ENCODE measurements around the gene LPCAT2.

DNA sequence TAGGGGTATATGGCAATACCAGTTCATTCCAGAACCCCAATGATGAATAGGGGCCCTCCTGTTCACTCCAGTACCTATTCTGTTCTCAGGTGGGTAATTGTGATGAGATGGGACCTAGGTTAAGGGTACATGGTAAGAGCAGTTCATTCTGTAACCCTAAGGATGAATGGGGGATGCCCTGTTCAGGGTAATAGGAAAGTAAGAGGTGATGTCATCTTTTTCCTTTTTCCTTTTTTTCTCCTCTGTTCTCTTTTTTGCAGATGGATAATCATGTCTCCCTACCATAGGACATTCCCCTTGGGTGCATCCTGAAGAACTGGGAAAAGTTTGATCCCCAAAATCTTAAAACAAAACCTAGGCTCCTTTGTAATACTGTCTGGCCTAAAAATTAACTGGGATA lies 121.9 kb downstream of the LPCAT2 start:
- TF ChIP-seq POLR2A (IDR thresholded peaks at IDR 0.05; ENCODE audit: low read depth, low read length) (no peak), PAX5 (IDR thresholded peaks at IDR 0.05; ENCODE audit: insufficient read depth, low read length, severe bottlenecking) (no peak), TAF1 (IDR thresholded peaks at IDR 0.05; ENCODE audit: low read depth, low read length) (no peak), POLR2AphosphoS5 (IDR thresholded peaks at IDR 0.05; ENCODE audit: low read depth, low read length) (no peak), POU2F2 (IDR thresholded peaks at IDR 0.05; ENCODE audit: low read depth, low read length) (no peak), SPI1 (IDR thresholded peaks at IDR 0.05; ENCODE audit: low read depth, low read length) (no peak)

All from GM12891 (cell line).